G401 (cell line): ENCODE measurements around the gene DAW1. TPM values are rescaled to one million over a fixed set of nuclear protein-coding genes. Genes with fewer than 3 reads are reported as not detected.
"Not testable (repeated sequence)": the region's sequence is repeated elsewhere in the genome, so short reads cannot be mapped to it uniquely, and the experiment has no call there.

Experiments used
- DNase-seq: peaks from one replicate; pipeline ENCODE4 v3.0.0-alpha.2; 2015; ENCODE audit warnings: low spot score
- in situ Hi-C: cut with HindIII; loops from 2 replicates; pipeline ENCODE4 v1.10.0; 2016; ENCODE audit warnings: low sequenced_read_pairs, mixed read lengths
- total RNA-seq: library from RNA; depleted of rRNA; stranded (reverse); fragments of >200 nt; shearing (Covaris generic); gene quantifications from 2 replicates; pipeline ENCODE4 v1.2.3, GENCODE V29; 2014; rRNA removed

The DAW1 gene
- total RNA-seq = not detected in 2 replicates

GRCh38 chr2:227871375-227871791 is at the start of gene DAW1:
Gene DAW1 (plus strand): TSS chr2:227871631. CDS start chr2:227871690, 59 bp downstream.
- in situ Hi-C loops = no loop called here
- DNase-seq = peak; percentile 29

GRCh38 chr2:227822416-227823003 is 48.9 kb upstream of the DAW1 start:
- in situ Hi-C loops = no loop called here
- DNase-seq = no peak

GRCh38 chr2:227823922-227824321 is 47.5 kb upstream of the DAW1 start:
- DNase-seq = no peak
- in situ Hi-C loops = no loop called here

- DNase-seq = no peak
- in situ Hi-C loops = no loop called here
Observed at GRCh38 chr2:227824711-227825110, 46.7 kb upstream of the DAW1 start.

- DNase-seq = no peak
- in situ Hi-C loops = no loop called here
Observed at GRCh38 chr2:227826019-227826521, 45.4 kb upstream of the DAW1 start.

GRCh38 chr2:227826563-227826962 is 44.9 kb upstream of the DAW1 start:
- DNase-seq = no peak
- in situ Hi-C loops = no loop called here

GRCh38 chr2:227827143-227827542 is 44.3 kb upstream of the DAW1 start:
- in situ Hi-C loops = no loop called here

GRCh38 chr2:227828477-227828912 is 42.9 kb upstream of the DAW1 start:
- DNase-seq = no peak
- in situ Hi-C loops = no loop called here

More at GRCh38 chr2:227827143-227827542, 44.3 kb upstream of the DAW1 start:
- DNase-seq = no peak

- in situ Hi-C loops = no loop called here
- no peak for DNase-seq
Observed at GRCh38 chr2:227829337-227829736, 42.1 kb upstream of the DAW1 start.

- no peak for DNase-seq
- in situ Hi-C loops = no loop called here
Observed at GRCh38 chr2:227834423-227834822, 37.0 kb upstream of the DAW1 start.

GRCh38 chr2:227834916-227835650 is 36.3 kb upstream of the DAW1 start:
- no peak for DNase-seq
- in situ Hi-C loops = no loop called here

GRCh38 chr2:227839339-227840129 is 31.9 kb upstream of the DAW1 start:
- DNase-seq, in situ Hi-C loops: not testable (repeated sequence)

GRCh38 chr2:227846831-227847230 is 24.6 kb upstream of the DAW1 start:
- DNase-seq = no peak
- in situ Hi-C loops = no loop called here

- in situ Hi-C loops = no loop called here
- DNase-seq = no peak
Observed at GRCh38 chr2:227848146-227848545, 23.3 kb upstream of the DAW1 start.

GRCh38 chr2:227848586-227848985 is 22.8 kb upstream of the DAW1 start:
- in situ Hi-C loops = no loop called here
- no peak for DNase-seq

GRCh38 chr2:227849906-227850305 is 21.5 kb upstream of the DAW1 start:
- DNase-seq = no peak
- in situ Hi-C loops = no loop called here

GRCh38 chr2:227853204-227853629 is 18.2 kb upstream of the DAW1 start:
- DNase-seq = no peak
- in situ Hi-C loops = no loop called here

GRCh38 chr2:227853765-227854271 is 17.6 kb upstream of the DAW1 start:
- DNase-seq = no peak
- in situ Hi-C loops = no loop called here

- in situ Hi-C loops = no loop called here
- DNase-seq = no peak
Observed at GRCh38 chr2:227855440-227855839, 16.0 kb upstream of the DAW1 start.

- in situ Hi-C loops = no loop called here
- no peak for DNase-seq
Observed at GRCh38 chr2:227856697-227857096, 14.7 kb upstream of the DAW1 start.
